NCI-H1417 treated with DMSO at 0.1 percent for 48 hours (cell line): ENCODE results near the gene TLNRD1.

ENCODE experiments used
- DNase-seq: peaks from one replicate; lab custom pipeline; 2025; lab: John Stamatoyannopoulos, UW

The TLNRD1 gene

GRCh38 chr15:81002331-81003096 is 1.8 kb downstream of the TLNRD1 start:
- no peak for DNase-seq

GRCh38 chr15:81003097-81003350 is 2.3 kb downstream of the TLNRD1 start:
- DNase-seq = no peak

GRCh38 chr15:81006124-81006523 is 5.4 kb downstream of the TLNRD1 start:
- no peak for DNase-seq

GRCh38 chr15:81007428-81008064 is 6.8 kb downstream of the TLNRD1 start:
- no peak for DNase-seq

- DNase-seq = no peak
Observed at GRCh38 chr15:81008312-81008711, 7.6 kb downstream of the TLNRD1 start.

- no peak for DNase-seq
Observed at GRCh38 chr15:81010086-81010485, 9.4 kb downstream of the TLNRD1 start.

- no peak for DNase-seq
Observed at GRCh38 chr15:81011593-81011992, 10.9 kb downstream of the TLNRD1 start.

GRCh38 chr15:81012588-81012987 is 11.9 kb downstream of the TLNRD1 start:
- DNase-seq = no peak

GRCh38 chr15:81013396-81013929 is 12.7 kb downstream of the TLNRD1 start:
- no peak for DNase-seq

GRCh38 chr15:81014446-81015093 is 13.8 kb downstream of the TLNRD1 start:
- DNase-seq = no peak

GRCh38 chr15:81015621-81016488 is 15.1 kb downstream of the TLNRD1 start:
- no peak for DNase-seq

- DNase-seq = no peak
Observed at GRCh38 chr15:81016489-81017068, 15.9 kb downstream of the TLNRD1 start.

- DNase-seq = no peak
Observed at GRCh38 chr15:81018197-81018596, 17.5 kb downstream of the TLNRD1 start.

- DNase-seq = no peak
Observed at GRCh38 chr15:81021321-81021720, 20.6 kb downstream of the TLNRD1 start.

- no peak for DNase-seq
Observed at GRCh38 chr15:81023483-81024264, 23.0 kb downstream of the TLNRD1 start.

- DNase-seq = no peak
Observed at GRCh38 chr15:81024265-81024872, 23.6 kb downstream of the TLNRD1 start.

- no peak for DNase-seq
Observed at GRCh38 chr15:81024936-81025335, 24.2 kb downstream of the TLNRD1 start.

GRCh38 chr15:81025721-81026370 is 25.1 kb downstream of the TLNRD1 start:
- no peak for DNase-seq

- no peak for DNase-seq
Observed at GRCh38 chr15:81026836-81027599, 26.3 kb downstream of the TLNRD1 start.
